ENCODE results near the gene NT5C3A.
A peak's percentile ranks its signal among the peaks of the same experiment; 100 is the strongest.

The NT5C3A gene

DNA sequence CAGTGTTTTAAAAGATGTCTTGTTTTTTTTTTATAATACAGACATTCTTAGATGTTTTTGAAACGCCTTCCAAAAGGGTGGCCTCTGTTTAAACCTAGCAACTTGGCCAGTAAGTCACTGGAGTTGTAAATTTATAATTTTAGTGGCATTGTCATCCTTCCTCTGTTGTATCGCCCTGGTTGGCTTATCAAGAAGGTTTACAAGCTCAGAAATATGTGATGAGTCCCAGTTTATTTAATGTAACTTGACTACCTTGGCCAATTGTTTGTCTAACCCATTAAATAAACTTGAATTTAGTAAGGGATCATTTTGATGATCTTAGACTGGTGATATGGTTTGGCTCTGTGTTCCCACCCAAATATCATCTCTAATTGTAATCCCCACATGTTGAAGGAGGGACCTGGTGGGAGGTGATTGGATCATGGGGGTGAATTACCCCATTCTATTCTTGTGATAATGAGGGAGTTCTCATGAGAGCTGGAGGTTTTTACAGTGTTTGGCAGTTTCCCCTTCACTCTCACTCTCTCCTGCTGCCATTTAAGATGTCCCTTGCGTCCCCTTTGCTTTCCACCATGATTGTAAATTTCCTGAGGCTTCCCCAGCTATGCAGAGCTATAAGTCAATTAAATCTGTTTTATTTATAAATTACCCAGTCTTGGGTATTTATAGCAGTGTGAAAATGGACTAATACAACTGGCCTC lies 13.4 kb upstream of the NT5C3A start:
- no peak for DNase-seq (ENCODE audit: low read depth)

DNA sequence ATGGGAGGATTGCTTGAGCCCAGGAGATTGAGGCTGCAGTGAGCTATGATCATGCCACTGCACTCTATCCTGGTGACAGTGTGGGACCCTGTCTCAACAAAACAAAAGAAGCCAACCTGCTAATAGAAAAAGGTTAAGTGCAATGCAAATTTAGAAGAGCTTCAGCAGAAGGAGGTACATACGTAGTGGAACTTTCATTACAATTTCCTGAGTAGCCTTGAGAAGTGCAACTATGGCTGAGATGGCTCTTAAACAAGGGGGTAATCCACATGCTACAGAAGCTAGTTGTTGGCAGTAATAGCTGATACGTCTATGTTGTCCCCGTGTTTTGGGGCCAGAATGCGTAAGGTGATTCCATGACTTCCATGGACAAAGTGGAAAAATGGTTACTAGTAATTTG lies 10.7 kb upstream of the NT5C3A start:
- DNase-seq (ENCODE audit: low read depth), result no peak

DNA sequence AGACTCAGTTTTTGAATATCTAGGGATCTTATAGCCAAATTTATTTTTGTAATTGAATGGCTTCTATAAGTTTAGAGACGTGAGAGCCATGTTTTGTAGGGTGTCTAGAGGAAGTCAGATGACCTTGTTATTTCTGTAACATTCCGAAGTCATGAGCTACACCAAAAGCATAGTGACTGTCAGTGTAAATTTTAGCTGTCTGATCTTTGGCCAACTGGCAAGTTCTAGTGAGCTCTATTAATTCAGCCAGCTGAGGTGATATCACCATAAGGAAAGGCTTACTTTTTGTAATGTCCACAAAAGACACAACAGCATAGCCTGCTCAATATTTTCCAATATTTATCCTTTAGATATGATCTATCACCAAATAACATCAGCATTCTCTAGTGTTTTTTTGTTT lies 9.9 kb upstream of the NT5C3A start:
- no peak for DNase-seq (ENCODE audit: low read depth)

- DNase-seq (ENCODE audit: low read depth), result no peak
Observed at GRCh38 chr7:33070831-33071230, 8.3 kb upstream of the NT5C3A start.

- no peak for DNase-seq (ENCODE audit: low read depth)
Observed at GRCh38 chr7:33070277-33070676, 7.7 kb upstream of the NT5C3A start.

DNA sequence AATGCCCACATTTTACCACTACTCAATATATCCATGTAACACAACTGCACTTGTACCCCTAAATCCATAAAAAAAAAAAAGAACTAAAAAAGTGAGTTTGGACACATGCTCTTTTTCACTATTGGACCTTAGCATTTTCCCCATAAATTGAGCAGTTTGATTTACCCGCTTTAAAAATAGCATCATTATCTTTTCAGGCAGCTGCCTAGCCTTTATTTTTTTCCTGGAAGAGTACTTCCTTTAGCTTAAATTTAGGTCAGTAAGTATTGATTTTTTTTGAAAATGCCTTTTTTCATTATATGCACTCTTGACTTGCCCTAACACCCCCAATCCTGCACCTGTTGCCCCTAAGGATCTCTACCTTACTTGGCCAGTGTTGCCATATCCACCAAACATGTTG lies 5.3 kb upstream of the NT5C3A start:
- DNase-seq (ENCODE audit: low read depth), result no peak

DNA sequence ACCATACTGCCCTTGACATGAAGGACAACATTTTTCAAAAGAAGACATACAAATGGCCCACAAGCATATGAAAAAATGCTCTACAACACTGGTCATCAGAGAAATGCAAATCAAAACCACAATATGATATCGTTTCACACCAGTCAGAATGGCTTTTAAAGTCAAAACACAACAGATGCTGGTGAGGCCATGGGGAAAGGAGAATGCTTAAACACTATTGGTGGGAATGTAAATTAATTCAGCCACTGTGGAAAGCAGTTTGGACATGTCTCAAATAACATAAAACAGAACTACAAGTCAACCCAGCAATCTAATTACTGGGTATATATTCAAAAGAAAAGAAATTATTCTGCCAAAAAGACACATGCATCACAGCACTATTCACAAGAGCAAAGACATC lies 4.2 kb upstream of the NT5C3A start:
- no peak for DNase-seq (ENCODE audit: low read depth)

- no peak for DNase-seq (ENCODE audit: low read depth)
Observed at GRCh38 chr7:33065981-33066380, 3.4 kb upstream of the NT5C3A start.

- peak; percentile 86 for DNase-seq (ENCODE audit: low read depth)
Observed at GRCh38 chr7:33062782-33063443, 337 bp upstream of the NT5C3A start.

GRCh38 chr7:33061282-33061937 lies 1.2 kb downstream of the NT5C3A start:
- no peak for DNase-seq (ENCODE audit: low read depth)

GRCh38 chr7:33059635-33060034 lies 2.9 kb downstream of the NT5C3A start:
- no peak for DNase-seq (ENCODE audit: low read depth)

GRCh38 chr7:33055158-33055557 lies 7.4 kb downstream of the NT5C3A start:
- no peak for DNase-seq (ENCODE audit: low read depth)

DNA sequence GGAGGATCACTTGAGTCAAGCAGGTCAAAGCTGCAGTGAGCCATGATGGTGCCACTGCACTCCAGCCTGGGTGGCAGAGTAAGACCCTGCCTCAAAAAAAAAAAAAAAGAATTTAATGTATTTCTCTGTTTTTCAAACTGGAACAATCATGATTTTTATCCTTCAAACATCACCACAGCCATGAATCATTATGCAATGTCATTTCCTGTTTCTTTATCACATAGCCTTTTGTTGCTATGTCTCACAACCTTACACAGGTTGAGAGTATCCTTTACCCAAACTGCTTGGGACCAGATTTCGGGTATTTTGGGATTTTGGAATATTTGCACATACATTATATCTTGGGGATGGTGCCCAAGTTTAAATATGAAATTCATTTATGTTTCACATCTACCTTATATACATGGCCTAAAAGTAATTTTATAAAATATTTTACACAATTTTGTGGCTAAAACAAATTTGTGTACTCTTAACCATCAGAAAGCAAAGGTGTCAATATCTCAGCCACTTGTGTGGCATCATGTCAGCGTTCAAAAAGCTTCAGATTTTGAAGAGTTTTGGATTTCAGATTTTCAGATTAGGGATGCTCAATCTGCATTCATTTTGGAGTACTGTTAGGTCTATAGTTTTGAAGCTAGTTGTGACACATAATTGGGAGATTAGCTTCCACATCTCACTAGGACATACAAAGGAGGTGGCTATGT lies 8.2 kb downstream of the NT5C3A start:
- DNase-seq (ENCODE audit: low read depth), result no peak

DNA sequence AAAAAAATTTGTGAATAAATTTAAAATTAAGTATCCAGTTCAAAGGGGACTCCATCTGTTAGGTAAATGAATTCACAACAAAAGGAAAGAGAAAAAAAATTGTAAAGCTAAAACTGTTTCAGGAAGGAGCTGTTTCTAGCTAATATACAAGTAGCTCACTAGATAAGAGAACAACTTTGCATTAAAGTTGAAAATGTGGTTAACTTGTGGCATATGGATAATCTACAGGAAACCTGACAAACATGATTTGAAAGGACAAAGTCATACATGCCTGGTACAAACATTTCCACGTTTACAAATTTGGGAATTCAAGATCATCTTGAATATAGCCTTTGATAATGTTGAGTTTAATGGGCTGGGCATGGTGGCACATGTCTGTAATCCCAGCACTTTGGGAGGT lies 8.9 kb downstream of the NT5C3A start:
- DNase-seq (ENCODE audit: low read depth), result no peak

GRCh38 chr7:33050535-33051318 lies 11.8 kb downstream of the NT5C3A start:
- DNase-seq (ENCODE audit: low read depth), result no peak

DNA sequence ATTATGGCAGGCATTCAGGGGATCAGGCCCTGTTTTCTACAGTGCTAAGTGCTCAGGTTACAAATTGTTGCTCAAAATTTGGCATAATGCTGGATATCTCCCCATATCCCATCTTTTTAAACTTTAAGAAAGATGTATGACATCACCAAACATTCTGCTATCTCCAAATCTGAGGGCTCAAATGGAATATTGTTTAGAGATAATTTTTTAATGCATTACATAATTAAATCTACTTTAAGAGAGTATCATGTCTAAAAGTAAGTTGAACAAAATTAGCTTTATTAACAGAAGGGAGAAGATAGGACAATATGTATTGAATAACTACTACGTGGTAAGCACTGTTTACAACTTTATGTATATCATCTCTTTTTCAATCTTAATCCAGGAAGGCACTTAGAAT lies 13.9 kb downstream of the NT5C3A start:
- no peak for DNase-seq (ENCODE audit: low read depth)

DNA sequence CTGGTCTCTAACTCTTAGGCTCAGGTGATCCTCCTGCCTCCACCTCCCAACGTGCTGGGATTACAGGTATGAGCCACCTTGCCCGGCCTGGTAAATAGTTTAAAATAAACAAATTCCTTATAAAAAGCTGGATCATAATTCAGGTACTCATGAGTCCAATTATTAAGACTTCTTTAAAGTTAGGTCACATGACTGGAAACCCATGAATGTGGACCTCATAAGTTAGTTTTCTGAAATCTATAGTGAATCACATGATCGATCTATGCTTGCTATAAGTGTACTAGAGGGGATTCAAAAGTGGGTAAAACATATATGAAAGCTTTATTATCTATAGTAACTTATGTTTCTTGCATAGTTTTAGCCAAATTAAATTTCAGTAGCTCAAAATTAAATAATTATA lies 14.3 kb downstream of the NT5C3A start:
- DNase-seq (ENCODE audit: low read depth), result no peak

- no peak for DNase-seq (ENCODE audit: low read depth)
Observed at GRCh38 chr7:33044986-33045385, 17.6 kb downstream of the NT5C3A start.

GRCh38 chr7:33044401-33044718 lies 18.2 kb downstream of the NT5C3A start:
- no peak for DNase-seq (ENCODE audit: low read depth)

GRCh38 chr7:33043501-33044400 lies 18.8 kb downstream of the NT5C3A start:
- DNase-seq (ENCODE audit: low read depth), result no peak

All from stimulated activated CD4-positive, alpha-beta T cell treated with anti-CD3 and anti-CD28 coated beads, Interleukin-2, amount 100 ng/mL, for 4 hours (primary cell).